ENCODE data around the gene DIP2A. TPM values are rescaled to one million over a fixed set of nuclear protein-coding genes. Genes with fewer than 3 reads are reported as not detected.
A peak's percentile ranks its signal among the peaks of the same experiment; 100 is the strongest.

The DIP2A gene
- total RNA-seq, 1 experiment from 2014 or later, result 29.4 TPM

DNA sequence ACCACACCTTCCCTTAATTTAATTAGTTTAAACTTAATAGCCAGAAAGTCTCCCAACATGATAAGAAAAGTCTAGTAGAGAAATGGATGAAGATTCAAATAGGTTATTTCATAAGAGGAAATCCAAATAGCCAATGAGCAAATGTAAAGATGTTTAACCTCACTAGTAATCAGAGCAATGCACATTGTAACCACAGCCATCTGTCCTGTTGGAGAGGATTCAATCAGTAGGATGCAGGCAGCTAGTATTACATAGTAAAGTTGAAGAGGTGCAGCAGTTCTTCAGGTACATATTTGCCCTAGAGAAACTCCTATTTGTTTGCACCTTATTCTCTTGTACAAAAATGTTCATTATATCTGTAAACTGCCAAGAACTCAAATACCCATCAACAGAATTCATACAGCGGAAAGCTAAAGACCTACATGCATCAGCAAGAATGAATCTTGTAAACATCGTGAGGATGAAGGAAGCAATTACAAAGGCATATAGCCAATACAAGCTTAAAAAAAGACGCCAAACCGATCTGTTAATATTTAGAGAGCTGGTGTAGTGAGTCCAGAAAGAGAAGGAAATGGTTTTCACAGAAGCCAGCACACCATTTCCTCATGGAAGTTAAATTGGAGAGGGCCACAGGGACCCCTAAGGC is 27.9 kb downstream of the DIP2A start:
- H3K9me2 ChIP-seq (replicated peaks; ENCODE audit: insufficient read depth, low read length), result no peaks in the 10 kb centered on the region
- H4K20me1 ChIP-seq (ENCODE audit: insufficient read depth, low read depth, low read length), result no peaks in the 10 kb centered on the region
- H3K4me1 ChIP-seq (ENCODE audit: low read length), result no peaks in the 10 kb centered on the region
- peaks cover 70% of the 10 kb centered on the region for H3K79me2 ChIP-seq (ENCODE audit: low read length)
- H3K9me3 ChIP-seq (ENCODE audit: low read length), result no peaks in the 10 kb centered on the region
- H3K4me3 ChIP-seq (ENCODE audit: low read length), result no peak overlapping the region
- no peak for DNase-seq
- H3K27ac ChIP-seq (ENCODE audit: low read length), result no peak overlapping the region
- H3K4me2 ChIP-seq (ENCODE audit: low read depth, low read length, poor library complexity, severe bottlenecking), result no peak overlapping the region
- no peaks in the 10 kb centered on the region for H3K27me3 ChIP-seq (ENCODE audit: low read length)
- H3K9ac ChIP-seq (ENCODE audit: low read length), result no peak overlapping the region
- peaks cover 23% of the 10 kb centered on the region; the same call in 1 of the 2 replicates for H3K36me3 ChIP-seq (ENCODE audit: insufficient read depth, low read length)
- H2AFZ ChIP-seq (ENCODE audit: low read length), result no peak overlapping the region

DNA sequence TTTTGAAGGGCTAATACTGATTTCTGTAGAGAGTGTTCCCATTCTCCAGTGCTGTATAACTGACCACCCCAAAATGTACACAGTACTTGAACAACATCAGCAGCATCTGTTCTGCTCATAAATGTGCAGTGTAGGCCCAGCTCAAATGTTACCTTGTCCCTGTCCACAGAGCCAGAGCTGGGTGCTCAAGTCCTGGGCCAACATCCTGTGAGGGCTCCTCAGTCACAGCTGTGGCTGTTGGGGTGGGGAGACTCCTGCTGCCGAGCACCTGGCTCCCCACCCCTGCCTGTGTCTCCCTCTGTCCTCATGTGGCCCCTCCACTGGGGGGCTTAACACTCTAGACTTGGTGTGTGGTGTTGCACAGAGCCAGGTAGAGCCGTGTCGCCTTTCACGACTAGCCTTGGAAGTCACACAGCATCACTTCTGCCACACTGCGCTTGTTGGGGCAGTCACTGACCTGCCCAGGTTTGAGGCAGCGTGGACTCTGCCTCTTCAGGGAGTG is 30.5 kb downstream of the DIP2A start:
- DNase-seq, result no peak
- Histone ChIP-seq H3K79me2 (ENCODE audit: low read length) (peaks cover 70% of the 10 kb centered on the region), H3K4me3 (ENCODE audit: low read length) (no peak overlapping the region), H3K9me2 (replicated peaks; ENCODE audit: insufficient read depth, low read length) (no peaks in the 10 kb centered on the region), H3K9ac (ENCODE audit: low read length) (no peak overlapping the region), H3K4me1 (ENCODE audit: low read length) (no peaks in the 10 kb centered on the region), H3K4me2 (ENCODE audit: low read depth, low read length, poor library complexity, severe bottlenecking) (no peak overlapping the region), H3K27me3 (ENCODE audit: low read length) (no peaks in the 10 kb centered on the region), H2AFZ (ENCODE audit: low read length) (no peak overlapping the region), H3K36me3 (ENCODE audit: insufficient read depth, low read length) (peaks cover 39% of the 10 kb centered on the region), H3K27ac (ENCODE audit: low read length) (no peak overlapping the region), H3K9me3 (ENCODE audit: low read length) (no peaks in the 10 kb centered on the region), H4K20me1 (ENCODE audit: insufficient read depth, low read depth, low read length) (no peaks in the 10 kb centered on the region)

DNA sequence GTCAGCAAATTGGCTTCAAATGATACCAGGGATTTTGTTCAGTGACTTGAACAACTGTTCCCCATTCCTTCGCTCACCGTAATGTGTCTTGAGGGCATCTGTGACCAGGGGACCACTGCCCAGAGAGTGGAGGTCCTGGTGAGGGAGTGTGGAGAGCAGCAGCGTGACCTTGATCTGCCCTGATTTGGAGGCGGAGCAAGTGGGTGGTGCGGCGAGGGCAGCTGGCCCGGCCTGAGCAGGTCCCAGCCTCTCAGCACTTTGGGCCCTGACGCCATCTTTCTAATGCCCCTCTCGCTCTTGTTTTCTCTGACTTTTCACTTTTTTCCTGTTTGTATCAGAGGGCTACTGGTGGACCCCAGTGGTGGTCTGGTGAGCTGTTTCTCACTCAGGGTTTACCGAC is 31.1 kb downstream of the DIP2A start:
- no peaks in the 10 kb centered on the region for H3K9me3 ChIP-seq (ENCODE audit: low read length)
- H3K79me2 ChIP-seq (ENCODE audit: low read length), result peaks cover 70% of the 10 kb centered on the region
- no peaks in the 10 kb centered on the region for H3K27me3 ChIP-seq (ENCODE audit: low read length)
- no peaks in the 10 kb centered on the region for H4K20me1 ChIP-seq (ENCODE audit: insufficient read depth, low read depth, low read length)
- H3K36me3 ChIP-seq (ENCODE audit: insufficient read depth, low read length), result peaks cover 39% of the 10 kb centered on the region
- no peak overlapping the region for H3K27ac ChIP-seq (ENCODE audit: low read length)
- H3K4me1 ChIP-seq (ENCODE audit: low read length), result no peaks in the 10 kb centered on the region
- no peak overlapping the region for H3K9ac ChIP-seq (ENCODE audit: low read length)
- no peak for DNase-seq
- H3K9me2 ChIP-seq (replicated peaks; ENCODE audit: insufficient read depth, low read length), result no peaks in the 10 kb centered on the region
- no peak overlapping the region for H3K4me3 ChIP-seq (ENCODE audit: low read length)
- no peak overlapping the region for H2AFZ ChIP-seq (ENCODE audit: low read length)
- H3K4me2 ChIP-seq (ENCODE audit: low read depth, low read length, poor library complexity, severe bottlenecking), result no peak overlapping the region

DNA sequence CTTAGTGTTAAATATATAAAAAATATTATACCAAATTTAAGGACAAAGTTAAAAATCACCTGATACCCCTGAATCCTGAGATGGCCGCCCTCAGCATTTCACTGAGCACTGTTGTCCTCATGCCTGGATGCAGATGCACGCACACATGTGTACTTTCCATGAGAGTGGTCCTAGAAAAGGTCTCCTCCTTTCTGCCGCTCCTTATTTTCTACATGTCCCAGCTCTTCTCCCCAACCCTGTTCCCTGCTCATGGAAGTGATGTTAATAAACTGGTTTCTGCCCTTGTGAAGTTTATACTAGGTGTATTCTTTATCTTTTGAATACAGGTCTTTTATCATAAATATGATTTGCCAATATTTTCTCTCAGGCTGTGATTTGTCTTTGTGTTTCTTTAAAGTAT is 32.9 kb downstream of the DIP2A start:
- Histone ChIP-seq H2AFZ (ENCODE audit: low read length) (no peak overlapping the region), H3K9me2 (replicated peaks; ENCODE audit: insufficient read depth, low read length) (no peaks in the 10 kb centered on the region), H3K27me3 (ENCODE audit: low read length) (no peaks in the 10 kb centered on the region), H3K9me3 (ENCODE audit: low read length) (no peaks in the 10 kb centered on the region), H3K79me2 (ENCODE audit: low read length) (peaks cover 67% of the 10 kb centered on the region), H3K9ac (ENCODE audit: low read length) (no peak overlapping the region), H4K20me1 (ENCODE audit: insufficient read depth, low read depth, low read length) (no peaks in the 10 kb centered on the region), H3K4me1 (ENCODE audit: low read length) (no peaks in the 10 kb centered on the region), H3K4me3 (ENCODE audit: low read length) (no peak overlapping the region), H3K36me3 (ENCODE audit: insufficient read depth, low read length) (peaks cover 36% of the 10 kb centered on the region), H3K27ac (ENCODE audit: low read length) (no peak overlapping the region), H3K4me2 (ENCODE audit: low read depth, low read length, poor library complexity, severe bottlenecking) (no peak overlapping the region)
- DNase-seq, result no peak

DNA sequence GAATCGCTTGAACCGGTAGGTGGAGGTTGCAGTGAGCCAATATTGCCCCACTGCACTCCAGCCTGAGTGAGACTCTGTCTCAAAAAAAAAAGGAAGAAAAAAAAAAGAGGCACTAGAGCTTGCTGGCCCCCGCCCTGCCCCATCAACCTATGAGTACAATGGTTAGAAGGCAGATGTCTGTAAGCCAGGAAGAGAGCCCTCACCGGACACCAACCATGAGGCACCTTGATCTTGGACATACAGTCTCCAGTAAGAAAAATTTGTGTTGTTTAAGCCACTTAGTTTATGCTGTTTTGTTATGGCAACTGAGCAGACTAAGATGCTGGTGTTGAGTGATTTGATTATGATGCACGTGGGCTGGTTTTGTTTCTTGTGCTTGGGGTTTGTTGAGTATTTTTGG is 34.2 kb downstream of the DIP2A start:
- Histone ChIP-seq H3K9me3 (ENCODE audit: low read length) (no peaks in the 10 kb centered on the region), H3K9me2 (replicated peaks; ENCODE audit: insufficient read depth, low read length) (no peaks in the 10 kb centered on the region), H3K27ac (ENCODE audit: low read length) (no peak overlapping the region), H3K9ac (ENCODE audit: low read length) (no peak overlapping the region), H3K27me3 (ENCODE audit: low read length) (no peaks in the 10 kb centered on the region), H3K4me2 (ENCODE audit: low read depth, low read length, poor library complexity, severe bottlenecking) (no peak overlapping the region), H2AFZ (ENCODE audit: low read length) (no peak overlapping the region), H4K20me1 (ENCODE audit: insufficient read depth, low read depth, low read length) (no peaks in the 10 kb centered on the region), H3K79me2 (ENCODE audit: low read length) (peaks cover 63% of the 10 kb centered on the region), H3K36me3 (ENCODE audit: insufficient read depth, low read length) (peaks cover 46% of the 10 kb centered on the region), H3K4me1 (ENCODE audit: low read length) (no peaks in the 10 kb centered on the region), H3K4me3 (ENCODE audit: low read length) (no peak overlapping the region)
- no peak for DNase-seq

DNA sequence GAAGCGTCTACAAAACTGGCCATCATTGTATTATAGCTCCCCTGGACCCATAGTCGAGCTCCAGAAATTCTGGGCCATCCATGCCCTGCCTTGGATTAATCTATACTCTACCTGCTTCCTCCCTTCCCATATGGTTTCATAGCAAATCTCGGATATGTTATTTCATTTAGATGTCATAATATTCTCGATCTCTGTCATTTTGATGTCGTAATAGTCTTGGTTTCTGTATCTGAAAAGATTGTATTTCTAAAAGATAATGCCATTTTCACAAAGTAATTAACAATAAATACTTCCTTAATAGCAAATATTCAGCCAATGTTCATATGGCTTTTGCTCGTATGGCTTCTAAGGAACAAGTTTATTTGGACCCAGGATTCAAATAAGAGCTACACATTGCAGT is 35.1 kb downstream of the DIP2A start:
- Histone ChIP-seq H2AFZ (ENCODE audit: low read length) (no peak overlapping the region), H3K4me2 (ENCODE audit: low read depth, low read length, poor library complexity, severe bottlenecking) (no peak overlapping the region), H3K4me3 (ENCODE audit: low read length) (no peak overlapping the region), H3K79me2 (ENCODE audit: low read length) (peaks cover 55% of the 10 kb centered on the region), H3K27ac (ENCODE audit: low read length) (no peak overlapping the region), H3K9ac (ENCODE audit: low read length) (no peak overlapping the region), H3K4me1 (ENCODE audit: low read length) (peaks cover 2% of the 10 kb centered on the region), H3K9me3 (ENCODE audit: low read length) (no peaks in the 10 kb centered on the region), H4K20me1 (ENCODE audit: insufficient read depth, low read depth, low read length) (no peaks in the 10 kb centered on the region), H3K9me2 (replicated peaks; ENCODE audit: insufficient read depth, low read length) (no peaks in the 10 kb centered on the region), H3K36me3 (ENCODE audit: insufficient read depth, low read length) (peaks cover 48% of the 10 kb centered on the region), H3K27me3 (ENCODE audit: low read length) (no peaks in the 10 kb centered on the region)
- no peak for DNase-seq

DNA sequence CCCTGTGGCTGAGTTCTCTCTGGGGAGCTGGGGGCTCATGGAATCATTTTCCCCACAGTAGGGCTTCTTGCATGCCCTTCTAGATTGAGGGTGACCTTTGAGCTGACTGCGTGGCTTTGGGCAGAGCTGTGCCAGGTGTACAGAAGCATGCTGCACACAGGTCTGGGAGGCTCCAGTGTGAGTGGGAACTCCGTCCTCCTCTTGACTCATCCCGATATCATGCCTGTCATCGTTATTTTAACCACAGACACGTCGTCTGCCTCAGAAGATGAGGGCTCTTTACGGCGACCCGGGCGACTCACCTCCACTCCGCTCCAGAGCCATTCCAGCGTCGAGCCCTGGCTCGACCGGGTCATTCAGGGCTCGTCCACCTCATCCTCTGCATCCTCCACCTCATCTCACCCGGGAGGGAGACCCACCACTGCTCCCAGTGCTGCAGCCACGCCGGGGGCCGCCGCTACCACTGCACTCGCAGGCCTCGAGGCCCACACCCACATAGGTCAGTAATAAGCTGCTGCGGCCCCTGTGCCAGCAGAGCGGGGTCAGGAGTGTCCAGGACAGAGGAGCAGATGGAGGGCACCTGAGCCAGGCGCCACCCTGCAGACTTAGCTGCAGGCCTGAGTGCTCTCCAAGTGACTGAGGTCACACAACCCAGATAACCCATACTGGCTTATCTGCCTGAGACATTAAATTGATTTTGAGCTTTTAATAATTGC is 39.8 kb downstream of the DIP2A start:
- H3K9ac ChIP-seq (ENCODE audit: low read length), result no peak overlapping the region
- DNase-seq, result no peak
- peaks cover 17% of the 10 kb centered on the region for H3K79me2 ChIP-seq (ENCODE audit: low read length)
- H3K27me3 ChIP-seq (ENCODE audit: low read length), result no peaks in the 10 kb centered on the region
- no peak overlapping the region for H2AFZ ChIP-seq (ENCODE audit: low read length)
- H3K9me2 ChIP-seq (replicated peaks; ENCODE audit: insufficient read depth, low read length), result no peaks in the 10 kb centered on the region
- H3K27ac ChIP-seq (ENCODE audit: low read length), result peak overlapping the region; percentile 93; the same call in 1 of the 2 replicates
- H4K20me1 ChIP-seq (ENCODE audit: insufficient read depth, low read depth, low read length), result no peaks in the 10 kb centered on the region
- no peak overlapping the region for H3K4me3 ChIP-seq (ENCODE audit: low read length)
- H3K9me3 ChIP-seq (ENCODE audit: low read length), result no peaks in the 10 kb centered on the region
- H3K4me1 ChIP-seq (ENCODE audit: low read length), result peaks cover 44% of the 10 kb centered on the region
- H3K4me2 ChIP-seq (ENCODE audit: low read depth, low read length, poor library complexity, severe bottlenecking), result no peak overlapping the region
- H3K36me3 ChIP-seq (ENCODE audit: insufficient read depth, low read length), result peaks cover 32% of the 10 kb centered on the region; the same call in 1 of the 2 replicates

DNA sequence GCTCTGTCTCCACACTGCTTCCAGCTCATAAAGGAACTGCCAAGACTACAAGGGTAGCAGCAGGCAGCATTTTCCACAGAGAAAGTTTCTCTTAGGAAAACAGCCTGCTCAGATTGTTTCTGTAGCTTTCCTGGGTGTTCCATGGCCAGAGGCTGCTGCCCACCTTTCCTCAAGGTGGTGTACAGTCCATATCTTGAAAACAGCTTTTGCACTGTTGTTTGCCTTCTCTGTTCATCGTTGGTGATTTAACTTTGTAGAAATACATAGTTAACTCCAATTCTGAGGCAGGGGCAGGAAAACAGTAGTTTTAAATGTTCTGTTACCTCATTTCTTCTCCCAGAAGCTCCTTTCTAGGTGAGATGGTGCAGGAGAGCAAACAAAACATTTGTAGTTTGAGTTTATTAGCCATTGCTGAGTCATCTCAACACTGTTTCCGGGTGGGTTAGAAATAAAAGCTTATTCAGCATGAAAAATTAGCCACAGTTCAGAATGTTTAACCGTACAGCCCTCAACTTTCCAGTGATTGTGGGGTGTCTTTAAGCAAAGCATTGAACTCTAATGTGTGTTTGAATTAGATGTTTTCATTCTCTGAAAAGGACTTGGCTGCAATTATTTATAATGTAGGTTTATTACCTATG is 41.7 kb downstream of the DIP2A start:
- Histone ChIP-seq H3K79me2 (ENCODE audit: low read length) (peaks cover 3% of the 10 kb centered on the region; the same call in 1 of the 2 replicates), H4K20me1 (ENCODE audit: insufficient read depth, low read depth, low read length) (no peaks in the 10 kb centered on the region), H3K36me3 (ENCODE audit: insufficient read depth, low read length) (peaks cover 18% of the 10 kb centered on the region; the same call in 1 of the 2 replicates), H3K9ac (ENCODE audit: low read length) (peak overlapping the region; percentile 37), H3K4me2 (ENCODE audit: low read depth, low read length, poor library complexity, severe bottlenecking) (peak overlapping the region; percentile 56), H3K9me2 (replicated peaks; ENCODE audit: insufficient read depth, low read length) (no peaks in the 10 kb centered on the region), H3K27me3 (ENCODE audit: low read length) (no peaks in the 10 kb centered on the region), H3K4me3 (ENCODE audit: low read length) (no peak overlapping the region), H3K27ac (ENCODE audit: low read length) (peak overlapping the region; percentile 93), H2AFZ (ENCODE audit: low read length) (no peak overlapping the region), H3K4me1 (ENCODE audit: low read length) (peaks cover 62% of the 10 kb centered on the region), H3K9me3 (ENCODE audit: low read length) (no peaks in the 10 kb centered on the region)
- peak; percentile 51 for DNase-seq
